PFSK-1 (cell line): ENCODE results near the gene CTRL.

Source experiments
- FOXP2 ChIP-seq: optimal IDR thresholded peaks from 2 replicates; pipeline ENCODE3; 2011; ENCODE audit warnings: borderline replicate concordance, control low read depth, inconsistent platforms; ENCODE audit not compliant: insufficient read depth; ENCODE audit errors: extremely low read length, extremely low read depth
- POLR2AphosphoS5 ChIP-seq: IDR thresholded peaks from 2 replicates; pipeline ENCODE4 v1.6.1; 2012; ENCODE audit warnings: low read depth, mild to moderate bottlenecking, control low read depth, low read length, moderate library complexity
- SIN3A ChIP-seq: IDR thresholded peaks from 2 replicates; pipeline ENCODE4 v1.6.1; 2012; ENCODE audit warnings: mild to moderate bottlenecking, low read length, moderate library complexity, borderline replicate concordance; ENCODE audit not compliant: insufficient read depth
- TAF1 ChIP-seq: IDR thresholded peaks from 2 replicates; pipeline ENCODE4 v1.6.1; 2012; ENCODE audit warnings: low read length, control low read depth, borderline replicate concordance; ENCODE audit not compliant: insufficient read depth
- TF ChIP-seq, protein P1 (sequence below), 2 experiments: IDR thresholded peaks; 2 replicates each; pipeline versions ENCODE4 v1.6.1 to v1.8.0; 2011 to 2012; ENCODE audit warnings: low read depth in 2 of 2, low read length in 2 of 2, control low read depth in 1 of 2, inconsistent platforms in 1 of 2, mild to moderate bottlenecking in 1 of 2, moderate library complexity in 1 of 2; ENCODE audit not compliant: insufficient read depth in 1 of 2

Gene CTRL

DNA sequence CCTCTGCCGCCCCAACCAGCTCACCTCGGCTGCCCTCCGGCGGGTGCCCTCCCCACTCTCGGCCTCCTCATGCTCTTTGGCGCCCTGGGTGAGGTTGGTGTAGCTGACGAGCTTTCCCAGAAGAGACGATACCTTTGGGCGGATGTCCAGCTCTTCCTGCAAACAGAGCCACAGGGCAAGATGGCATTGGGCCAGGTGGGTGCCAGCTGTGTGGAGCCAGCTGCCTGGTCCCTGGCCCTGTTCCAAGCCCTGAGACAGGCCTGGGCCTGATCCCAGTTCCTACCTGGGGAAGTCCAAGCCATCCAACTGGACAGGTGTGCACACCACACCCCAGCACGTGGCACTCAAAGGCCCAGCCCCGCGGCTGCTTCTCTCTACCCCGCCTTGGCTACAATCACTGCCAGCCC is 29.9 kb upstream of the CTRL start:
- TF ChIP-seq, protein P1, sequence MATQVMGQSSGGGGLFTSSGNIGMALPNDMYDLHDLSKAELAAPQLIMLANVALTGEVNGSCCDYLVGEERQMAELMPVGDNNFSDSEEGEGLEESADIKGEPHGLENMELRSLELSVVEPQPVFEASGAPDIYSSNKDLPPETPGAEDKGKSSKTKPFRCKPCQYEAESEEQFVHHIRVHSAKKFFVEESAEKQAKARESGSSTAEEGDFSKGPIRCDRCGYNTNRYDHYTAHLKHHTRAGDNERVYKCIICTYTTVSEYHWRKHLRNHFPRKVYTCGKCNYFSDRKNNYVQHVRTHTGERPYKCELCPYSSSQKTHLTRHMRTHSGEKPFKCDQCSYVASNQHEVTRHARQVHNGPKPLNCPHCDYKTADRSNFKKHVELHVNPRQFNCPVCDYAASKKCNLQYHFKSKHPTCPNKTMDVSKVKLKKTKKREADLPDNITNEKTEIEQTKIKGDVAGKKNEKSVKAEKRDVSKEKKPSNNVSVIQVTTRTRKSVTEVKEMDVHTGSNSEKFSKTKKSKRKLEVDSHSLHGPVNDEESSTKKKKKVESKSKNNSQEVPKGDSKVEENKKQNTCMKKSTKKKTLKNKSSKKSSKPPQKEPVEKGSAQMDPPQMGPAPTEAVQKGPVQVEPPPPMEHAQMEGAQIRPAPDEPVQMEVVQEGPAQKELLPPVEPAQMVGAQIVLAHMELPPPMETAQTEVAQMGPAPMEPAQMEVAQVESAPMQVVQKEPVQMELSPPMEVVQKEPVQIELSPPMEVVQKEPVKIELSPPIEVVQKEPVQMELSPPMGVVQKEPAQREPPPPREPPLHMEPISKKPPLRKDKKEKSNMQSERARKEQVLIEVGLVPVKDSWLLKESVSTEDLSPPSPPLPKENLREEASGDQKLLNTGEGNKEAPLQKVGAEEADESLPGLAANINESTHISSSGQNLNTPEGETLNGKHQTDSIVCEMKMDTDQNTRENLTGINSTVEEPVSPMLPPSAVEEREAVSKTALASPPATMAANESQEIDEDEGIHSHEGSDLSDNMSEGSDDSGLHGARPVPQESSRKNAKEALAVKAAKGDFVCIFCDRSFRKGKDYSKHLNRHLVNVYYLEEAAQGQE (IDR thresholded peaks at IDR 0.05; ENCODE audit: insufficient read depth in 1 of 2, low read depth in 2 of 2, low read length in 2 of 2) = no peak
- no peak for TF ChIP-seq POLR2AphosphoS5

DNA sequence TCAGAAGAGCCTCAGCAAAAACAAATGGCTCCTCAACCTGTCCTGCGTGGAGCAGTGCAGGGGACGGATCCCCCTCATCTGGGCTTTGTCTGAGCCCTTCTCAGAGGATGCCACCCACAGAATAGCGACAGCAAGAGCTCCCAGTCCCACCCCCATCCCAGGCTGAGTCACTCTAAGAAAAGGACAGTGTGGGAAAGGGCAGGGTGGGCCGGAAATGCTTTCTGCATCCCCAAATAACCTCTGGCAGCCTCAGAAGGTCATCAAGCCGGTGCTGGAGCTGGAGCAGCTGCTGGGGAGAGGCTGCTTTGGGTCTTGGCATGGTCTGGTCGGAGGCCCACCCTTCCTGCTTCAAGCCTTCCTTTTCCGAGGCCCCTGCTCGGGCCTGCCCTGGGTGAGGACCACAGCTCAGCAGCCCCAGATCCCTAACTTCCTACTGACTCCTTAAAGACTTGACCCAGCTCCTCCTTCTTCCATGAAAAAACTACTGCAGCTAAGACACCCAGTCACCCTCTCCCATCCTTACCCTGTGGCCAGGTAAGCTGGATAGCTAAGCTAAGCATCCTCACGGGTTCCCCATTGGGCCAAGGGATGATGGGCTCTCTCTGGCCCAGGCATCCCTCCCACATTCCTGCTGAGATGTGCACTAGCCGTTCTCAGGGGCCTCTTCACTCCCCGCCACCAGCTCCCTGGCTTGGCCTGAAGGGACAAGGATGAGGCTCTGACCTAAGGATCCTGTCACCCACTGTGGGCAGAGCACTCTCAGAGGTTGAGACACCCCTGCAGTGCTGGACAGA is 28.1 kb upstream of the CTRL start:
- TF ChIP-seq FOXP2 (no peak), POLR2AphosphoS5 (no peak)
- TF ChIP-seq, protein P1 (IDR thresholded peaks at IDR 0.05; ENCODE audit: insufficient read depth in 1 of 2, low read depth in 2 of 2, low read length in 2 of 2) = no peak

DNA sequence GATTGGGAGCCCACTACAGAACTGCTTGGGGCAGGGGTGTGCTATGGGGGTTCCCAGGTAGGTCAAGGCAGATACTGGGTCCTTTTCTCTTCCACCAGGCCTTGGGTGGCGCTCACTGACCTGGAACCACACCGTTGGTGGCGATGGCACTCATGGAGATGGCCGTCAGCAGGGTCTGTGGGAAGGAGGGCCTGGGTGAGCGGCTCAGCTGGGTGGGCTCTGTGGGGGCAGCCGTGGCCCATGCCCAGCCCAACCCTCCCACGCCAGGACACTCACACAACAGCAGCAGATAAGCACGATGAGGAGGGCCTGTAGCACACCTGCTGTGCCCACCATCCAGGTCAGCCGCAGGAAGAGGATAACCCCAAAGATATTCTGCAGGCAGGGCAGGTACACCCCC is 26.0 kb upstream of the CTRL start:
- TF ChIP-seq, protein P1 (IDR thresholded peaks at IDR 0.05; ENCODE audit: insufficient read depth in 1 of 2, low read depth in 2 of 2, low read length in 2 of 2) = no peak
- no peak for TF ChIP-seq SIN3A
- no peak for TF ChIP-seq POLR2AphosphoS5
- no peak for TF ChIP-seq FOXP2
- TF ChIP-seq TAF1 = no peak

DNA sequence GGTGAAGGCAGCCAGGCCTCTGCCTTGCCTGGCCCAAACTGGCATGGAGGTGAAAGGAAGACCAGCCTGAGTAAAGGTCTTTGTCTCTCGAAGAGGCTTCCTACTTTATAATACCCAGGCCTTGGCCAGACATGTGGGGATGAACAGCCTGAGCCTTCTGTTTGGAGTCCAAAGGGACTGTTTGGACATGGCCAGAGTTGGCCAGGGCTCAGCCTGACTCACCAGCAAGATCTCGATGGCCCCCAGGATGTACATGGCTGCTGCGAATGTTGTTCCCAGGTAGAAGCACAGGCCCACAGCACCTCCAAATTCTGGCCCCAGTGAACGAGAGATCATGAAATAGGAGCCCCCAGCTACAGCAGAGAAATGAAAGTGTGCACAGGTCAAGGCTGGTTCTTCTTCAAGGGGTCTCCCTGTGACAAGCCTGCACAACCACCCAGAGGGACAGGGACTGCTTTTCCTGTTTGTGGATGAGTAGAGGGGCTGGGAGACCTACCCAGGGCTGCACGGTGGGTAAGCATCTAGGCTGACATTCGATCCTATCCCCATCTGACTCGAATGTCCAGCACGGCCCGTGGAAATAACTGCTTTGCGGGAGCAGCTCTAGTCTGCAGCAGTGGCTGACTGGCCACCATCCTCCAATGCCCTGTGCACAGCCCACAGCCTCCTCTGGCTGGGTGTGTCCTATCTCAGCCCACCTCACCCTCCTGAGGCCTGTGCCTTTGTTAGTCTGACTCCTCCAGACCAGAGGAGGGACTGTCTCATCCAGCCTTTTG is 22.9 kb upstream of the CTRL start:
- TF ChIP-seq POLR2AphosphoS5 = no peak

DNA sequence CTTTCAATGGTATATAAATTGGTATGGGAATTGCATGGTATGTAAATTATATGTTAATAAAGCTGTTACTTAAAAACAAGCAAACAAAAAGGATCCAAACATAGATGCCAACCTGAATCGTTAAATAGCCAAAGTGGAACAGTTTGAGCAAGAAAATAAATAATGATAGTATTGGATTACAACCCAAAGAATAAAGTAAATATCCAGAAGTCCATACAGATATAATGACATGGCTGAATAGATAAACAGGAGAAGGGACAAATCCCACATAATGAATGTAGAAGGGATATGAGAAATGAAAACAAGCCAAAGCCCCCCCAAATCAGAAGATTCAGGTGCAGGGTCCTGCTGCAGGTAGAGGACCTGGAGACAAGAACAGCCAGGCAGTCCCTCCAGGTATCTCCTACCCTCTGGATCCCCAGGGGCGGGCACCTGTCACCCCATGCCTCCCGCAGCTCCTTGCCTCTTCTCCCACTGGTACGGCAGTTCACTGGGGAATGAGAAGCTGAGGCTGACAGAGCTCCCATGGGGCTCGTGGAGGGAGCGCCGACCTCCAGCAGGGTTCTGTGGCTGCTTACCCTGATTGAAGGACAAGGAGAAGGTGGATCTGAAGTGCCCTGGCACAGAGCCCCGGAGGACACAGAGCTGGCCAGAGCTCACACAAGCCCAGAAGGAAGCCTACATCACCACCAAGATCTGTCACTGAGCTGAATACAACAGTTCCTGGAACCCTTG is 22.1 kb upstream of the CTRL start:
- TF ChIP-seq POLR2AphosphoS5 (no peak), SIN3A (no peak), FOXP2 (no peak), TAF1 (no peak)
- TF ChIP-seq, protein P1 (IDR thresholded peaks at IDR 0.05; ENCODE audit: insufficient read depth in 1 of 2, low read depth in 2 of 2, low read length in 2 of 2) = no peak
